GM18951 (cell line): ENCODE results near the gene GOLGA6B.
"Not testable (repeated sequence)": the region's sequence is repeated elsewhere in the genome, so short reads cannot be mapped to it uniquely, and the experiment has no call there.

Source experiments
- POLR2A ChIP-seq: IDR thresholded peaks from 4 replicates; pipeline ENCODE4 v1.6.1; 2011; ENCODE audit warnings: mild to moderate bottlenecking; ENCODE audit not compliant: insufficient read length, insufficient read depth; ENCODE audit errors: extremely low read depth
- in situ Hi-C: fragments of 300-500 bp; cut with MboI; formaldehyde crosslinking; loops from one replicate; pipeline ENCODE4 v1.12.0; 2022; ENCODE audit warnings: low sequenced_read_pairs, mixed read lengths, inconsistent platforms; ENCODE audit not compliant: unreplicated experiment

Gene GOLGA6B, protein sequence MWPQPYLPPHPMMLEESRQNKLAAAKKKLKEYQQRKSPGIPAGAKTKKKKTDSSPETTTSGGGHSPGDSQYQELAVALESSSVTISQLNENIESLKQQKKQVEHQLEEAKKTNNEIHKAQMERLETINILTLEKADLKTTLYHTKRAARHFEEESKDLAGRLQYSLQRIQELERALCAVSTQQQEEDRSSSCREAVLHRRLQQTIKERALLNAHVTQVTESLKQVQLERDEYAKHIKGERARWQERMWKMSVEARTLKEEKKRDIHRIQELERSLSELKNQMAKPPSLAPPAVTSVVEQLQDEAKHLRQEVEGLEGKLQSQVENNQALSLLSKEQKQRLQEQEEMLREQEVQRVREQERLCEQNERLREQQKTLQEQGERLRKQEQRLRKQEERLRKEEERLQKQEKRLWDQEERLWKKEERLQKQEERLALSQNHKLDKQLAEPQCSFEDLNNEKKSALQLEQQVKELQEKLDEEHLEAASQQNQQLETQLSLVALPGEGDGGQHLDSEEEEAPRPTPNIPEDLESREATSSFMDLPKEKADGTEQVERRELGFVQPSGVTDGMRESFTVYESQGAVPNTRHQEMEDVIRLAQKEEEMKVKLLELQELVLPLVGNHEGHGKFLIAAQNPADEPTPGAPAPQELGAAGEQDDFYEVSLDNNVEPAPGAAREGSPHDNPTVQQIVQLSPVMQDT

DNA sequence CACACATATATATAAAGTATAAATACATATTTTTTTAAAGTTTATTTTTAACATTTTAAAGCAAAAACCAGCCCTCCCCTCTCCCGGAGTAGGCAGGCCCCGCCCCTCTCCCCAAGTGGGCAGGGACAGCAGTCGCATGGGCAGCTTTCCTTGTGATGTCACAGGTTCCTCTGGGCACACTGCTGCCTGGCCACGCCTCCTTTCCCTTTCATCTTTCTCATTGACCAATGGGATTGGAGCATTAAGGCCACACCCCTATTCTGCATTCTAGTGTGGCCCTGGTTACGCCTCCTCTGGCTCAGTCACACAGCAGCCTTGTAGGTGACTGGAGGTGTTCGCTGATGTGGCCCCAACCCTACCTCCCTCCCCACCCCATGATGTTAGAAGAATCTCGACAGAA lies at the start of gene GOLGA6B:
GOLGA6B (plus strand) TSS at position 301 of the 400 bp plus-strand sequence; CDS start at position 342, 41 bp downstream.
- in situ Hi-C loops, result not testable (repeated sequence)

DNA sequence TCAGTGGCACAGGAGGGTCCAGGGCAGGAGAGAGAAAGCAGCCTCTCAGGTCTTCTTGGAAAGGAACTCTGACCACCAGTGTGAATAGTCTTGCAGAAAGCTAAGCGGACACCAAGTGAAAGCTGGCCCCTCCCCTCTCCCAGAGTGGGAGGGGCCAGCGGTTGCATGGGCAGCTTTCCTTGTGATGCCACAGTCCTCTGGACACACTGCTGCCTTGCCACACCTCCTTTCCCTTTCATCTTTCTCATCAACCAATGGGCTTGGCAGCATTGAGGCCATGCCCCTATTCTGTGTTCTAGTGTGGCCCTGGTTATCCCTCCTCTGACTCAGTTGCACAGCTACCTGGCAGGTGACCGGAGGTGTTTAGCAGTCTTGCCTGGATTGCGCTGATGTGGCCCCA lies 49.7 kb upstream of the GOLGA6B start:
- in situ Hi-C loops, result no loop called here

DNA sequence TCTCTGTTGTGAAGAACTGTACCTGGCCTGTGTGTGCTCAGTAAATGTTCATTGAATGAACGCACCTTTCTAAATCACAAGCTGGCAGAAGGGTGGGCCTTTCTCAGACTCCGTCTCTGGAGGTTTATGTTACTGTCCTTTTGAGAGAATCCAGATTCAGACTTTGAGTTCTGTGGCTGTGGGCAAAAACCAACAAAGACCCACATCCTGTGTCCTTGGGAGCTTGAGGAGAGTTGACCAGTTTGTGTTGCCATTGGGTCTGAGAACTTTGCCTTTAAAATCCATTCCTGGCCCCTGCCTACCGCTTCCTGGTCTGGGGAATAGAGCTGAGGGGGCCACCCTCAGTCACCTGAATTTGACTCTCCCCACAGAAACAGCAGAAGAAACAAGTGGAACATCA lies 46.4 kb upstream of the GOLGA6B start:
- in situ Hi-C loops, result not testable (repeated sequence)

More for the DNA sequence above, 49.7 kb upstream of the GOLGA6B start:
- no peak for TF ChIP-seq POLR2A

DNA sequence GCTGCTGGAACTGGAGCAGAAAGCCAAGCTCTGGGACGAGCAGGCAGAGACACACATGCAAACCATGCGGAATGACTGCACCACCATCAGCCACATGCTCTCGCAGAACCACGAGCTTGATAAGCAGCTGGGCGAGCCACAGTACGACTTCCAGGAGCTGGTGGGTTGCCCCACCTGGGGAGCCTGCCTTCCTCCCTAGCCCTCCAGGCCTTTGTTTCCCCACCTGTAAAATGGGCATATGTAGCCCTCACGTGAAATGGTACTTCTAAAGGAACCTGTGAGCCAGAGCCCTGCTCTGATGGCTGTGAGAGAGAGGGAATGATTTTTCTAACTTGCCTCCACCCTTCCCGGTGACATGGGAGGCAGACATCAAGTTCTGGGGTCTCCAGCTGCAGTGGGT lies 44.6 kb upstream of the GOLGA6B start:
- in situ Hi-C loops, result no loop called here

DNA sequence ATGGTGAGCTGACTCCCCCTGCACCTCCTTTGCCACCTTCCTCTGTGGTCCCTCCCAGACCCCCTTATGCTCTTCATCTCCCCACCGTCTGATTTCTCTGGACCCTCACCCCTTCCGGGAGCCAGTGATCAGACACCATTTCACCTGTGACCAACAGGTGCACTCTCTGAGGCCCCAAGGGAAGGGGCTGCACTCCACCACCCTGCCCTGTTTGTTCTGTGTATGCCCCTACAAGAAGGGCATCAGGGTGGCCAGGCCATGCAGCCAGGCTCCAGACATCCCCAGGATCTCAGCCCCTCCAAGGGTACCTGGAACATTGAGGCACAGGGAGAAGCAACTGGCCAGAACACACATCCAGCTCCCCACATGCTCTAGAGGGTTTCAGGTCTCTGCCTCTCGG lies 42.2 kb upstream of the GOLGA6B start:
- in situ Hi-C loops, result not testable (repeated sequence)

More for the DNA sequence above, 44.6 kb upstream of the GOLGA6B start:
- TF ChIP-seq POLR2A, result no peak

DNA sequence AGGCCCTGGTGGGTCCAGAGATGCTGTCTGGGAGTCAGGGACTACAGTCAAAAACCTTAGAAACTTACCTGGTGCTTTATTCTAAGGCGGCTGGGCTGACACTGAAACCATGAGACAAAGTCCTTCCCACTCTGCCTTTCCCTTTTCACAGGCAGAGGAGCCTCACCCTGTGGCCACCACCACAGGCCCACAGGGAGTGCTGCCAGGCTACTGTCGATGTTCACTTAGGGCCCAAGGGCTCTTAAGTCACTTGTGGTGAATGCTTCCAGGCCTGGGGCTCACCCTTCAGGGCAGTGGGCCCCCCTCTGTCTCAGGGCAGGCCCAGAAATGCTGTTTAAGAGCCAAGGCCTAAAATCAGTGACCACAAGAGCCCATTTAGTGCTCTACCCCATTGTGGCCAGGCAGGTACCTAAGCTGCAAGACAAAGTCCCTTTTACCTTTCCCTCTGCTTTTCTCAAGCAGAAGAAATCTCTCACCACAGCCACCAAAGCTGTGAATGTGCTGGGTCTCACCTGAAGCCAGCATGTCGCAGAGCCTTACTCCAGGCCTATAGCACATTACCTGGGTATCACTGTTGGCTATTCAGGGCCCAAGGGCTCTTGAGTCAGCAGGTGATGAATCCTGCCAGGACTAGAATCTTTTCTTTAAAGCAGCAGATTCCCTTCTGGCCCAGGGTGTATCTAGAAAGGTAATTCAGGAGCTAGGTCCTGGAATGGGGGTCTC lies 39.5 kb upstream of the GOLGA6B start:
- in situ Hi-C loops, result no loop called here
- no peak for TF ChIP-seq POLR2A

DNA sequence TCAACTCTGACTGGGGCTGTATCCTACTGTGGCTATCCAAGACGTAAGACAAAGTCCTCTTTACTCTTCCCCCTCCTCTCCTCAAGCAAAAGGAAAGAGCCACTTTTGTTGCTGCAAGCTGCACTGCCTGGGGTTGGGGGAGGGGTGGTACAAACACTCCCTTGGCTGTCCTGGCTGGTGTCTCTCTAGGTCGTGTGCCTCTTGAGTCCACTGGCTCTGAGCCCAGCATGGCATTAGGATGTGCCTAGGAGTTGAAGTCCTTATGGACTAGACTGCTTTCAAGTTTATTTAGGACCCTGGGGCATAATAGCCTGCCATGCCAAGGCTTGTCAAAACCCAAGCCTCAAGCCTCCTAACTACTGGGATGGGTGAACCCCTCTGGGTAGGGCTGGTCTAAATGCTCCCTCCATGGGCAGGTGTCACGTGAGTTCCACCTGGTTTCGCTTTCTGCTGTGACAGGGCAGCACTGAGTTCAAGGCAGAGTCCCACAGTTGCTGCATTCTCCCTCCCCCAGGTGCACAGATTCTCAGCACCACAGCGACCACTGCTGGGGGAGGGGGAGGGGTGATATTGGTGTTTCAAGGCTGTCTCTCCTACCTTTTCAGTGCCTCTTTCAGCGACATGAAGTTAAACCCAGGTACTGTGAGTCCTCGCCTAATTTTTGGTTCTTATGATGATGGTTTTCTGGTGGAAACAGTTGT lies 38.8 kb upstream of the GOLGA6B start:
- in situ Hi-C loops, result not testable (repeated sequence)

DNA sequence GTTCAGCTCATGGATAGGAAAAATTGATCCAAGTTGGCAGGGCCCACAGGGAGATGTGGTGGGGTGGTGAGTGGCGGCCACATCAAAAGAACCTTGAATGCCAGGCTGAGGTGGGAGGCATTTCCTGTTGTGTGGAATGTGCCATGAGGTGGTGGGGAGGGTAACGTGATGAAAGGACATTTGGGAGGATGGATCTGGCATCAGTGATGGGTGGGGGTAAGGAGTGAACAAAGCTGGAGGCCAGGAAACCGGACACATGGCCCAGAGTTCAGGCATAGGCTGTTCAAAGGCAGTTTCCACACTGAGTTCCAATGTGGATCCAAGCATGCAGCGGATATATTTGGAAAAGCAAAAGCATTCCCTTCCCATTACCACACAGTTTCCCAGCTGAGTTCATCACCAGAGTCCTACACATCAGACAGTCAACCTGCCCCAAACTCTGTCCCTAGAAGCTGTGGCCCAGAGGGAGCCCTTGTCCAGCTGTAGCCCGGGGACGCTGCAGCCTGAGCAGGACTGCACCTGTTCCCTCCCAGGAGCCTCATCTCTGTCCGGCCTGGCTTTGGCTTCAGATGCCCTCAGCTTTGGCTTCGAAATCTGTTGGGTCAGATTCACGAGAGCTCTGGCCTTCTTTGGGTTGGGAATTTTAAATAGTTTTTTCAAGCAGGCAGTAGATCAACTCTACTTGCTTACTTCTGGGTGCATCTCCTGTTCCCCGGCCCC lies 37.8 kb upstream of the GOLGA6B start:
- no peak for TF ChIP-seq POLR2A
- in situ Hi-C loops, result no loop called here

DNA sequence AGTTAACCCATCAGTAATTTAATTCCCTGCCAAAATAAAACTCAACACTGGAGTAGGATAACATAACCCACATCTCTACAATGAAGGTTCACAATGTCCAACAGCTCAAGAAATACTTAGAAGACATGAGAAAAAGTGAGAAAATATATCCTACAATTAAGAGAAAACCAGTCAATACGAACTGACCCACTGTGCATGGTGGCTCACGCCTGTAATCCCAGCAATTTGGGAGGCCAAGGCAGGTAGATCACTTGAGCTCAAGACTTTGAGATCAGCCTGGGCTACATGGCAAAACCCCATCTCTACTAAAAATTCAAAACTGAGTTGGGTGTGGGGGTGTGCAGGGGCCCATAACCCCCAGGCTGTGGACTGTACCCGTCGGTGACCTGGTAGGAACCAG lies 30.6 kb upstream of the GOLGA6B start:
- in situ Hi-C loops, result not testable (repeated sequence)

DNA sequence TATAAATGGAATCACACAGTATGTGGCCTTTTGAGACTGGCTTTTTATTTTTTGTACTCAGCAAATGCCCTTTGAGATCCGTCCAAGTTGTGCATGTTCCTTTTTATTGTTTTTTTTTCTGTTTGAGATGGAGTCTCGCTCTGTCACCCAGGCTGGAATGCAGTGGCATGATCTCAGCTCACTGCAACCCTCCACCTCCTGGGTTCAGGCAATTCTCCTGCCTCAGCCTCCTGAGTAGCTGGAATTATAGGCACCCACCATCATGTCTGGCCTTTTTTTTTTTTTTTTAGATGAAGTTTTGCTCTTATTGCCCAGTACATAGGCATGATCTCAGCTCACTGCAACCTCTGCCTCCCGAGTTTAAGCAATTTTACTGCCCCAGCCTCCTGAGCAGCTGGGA lies 28.3 kb upstream of the GOLGA6B start:
- in situ Hi-C loops, result not testable (repeated sequence)

DNA sequence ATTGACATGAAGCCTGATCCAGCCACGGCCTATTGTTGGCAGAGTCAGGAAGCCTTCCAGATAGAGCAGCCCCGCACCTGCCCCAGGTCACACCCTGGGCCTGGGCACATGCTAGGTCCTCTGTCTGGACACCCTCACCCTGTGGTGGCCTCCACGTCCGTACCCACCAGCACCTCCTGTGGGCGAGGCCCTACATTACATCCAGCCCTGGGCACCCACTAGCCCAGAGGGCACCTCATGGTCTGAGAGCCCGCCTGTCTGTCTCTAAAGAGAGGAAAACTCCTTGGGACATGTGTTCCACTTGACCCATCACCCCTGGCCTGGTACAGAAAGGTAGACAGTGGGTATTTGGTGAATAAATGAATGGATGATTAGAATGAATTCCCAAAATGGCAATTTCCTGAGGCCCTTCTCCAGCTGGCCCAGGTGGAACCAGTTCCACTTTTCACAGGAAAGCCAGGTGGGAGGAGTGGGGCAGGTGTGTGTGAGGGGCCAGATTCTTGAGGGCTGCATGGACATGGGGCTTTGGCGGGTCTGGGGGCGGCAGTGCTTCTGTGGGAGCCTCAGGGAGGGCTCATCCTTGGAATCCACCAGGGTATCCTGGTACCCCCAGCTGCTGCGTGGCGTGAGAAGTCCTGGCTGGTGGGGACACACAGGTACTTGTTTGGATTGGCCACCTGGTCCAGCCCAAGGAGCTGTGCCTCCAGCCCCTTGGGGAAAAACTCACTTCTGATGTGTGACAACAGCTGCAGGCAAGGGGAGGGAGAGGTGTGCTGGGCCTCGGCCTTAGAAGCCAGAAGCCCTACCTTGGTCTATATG lies 26.0 kb upstream of the GOLGA6B start:
- in situ Hi-C loops, result not testable (repeated sequence)

DNA sequence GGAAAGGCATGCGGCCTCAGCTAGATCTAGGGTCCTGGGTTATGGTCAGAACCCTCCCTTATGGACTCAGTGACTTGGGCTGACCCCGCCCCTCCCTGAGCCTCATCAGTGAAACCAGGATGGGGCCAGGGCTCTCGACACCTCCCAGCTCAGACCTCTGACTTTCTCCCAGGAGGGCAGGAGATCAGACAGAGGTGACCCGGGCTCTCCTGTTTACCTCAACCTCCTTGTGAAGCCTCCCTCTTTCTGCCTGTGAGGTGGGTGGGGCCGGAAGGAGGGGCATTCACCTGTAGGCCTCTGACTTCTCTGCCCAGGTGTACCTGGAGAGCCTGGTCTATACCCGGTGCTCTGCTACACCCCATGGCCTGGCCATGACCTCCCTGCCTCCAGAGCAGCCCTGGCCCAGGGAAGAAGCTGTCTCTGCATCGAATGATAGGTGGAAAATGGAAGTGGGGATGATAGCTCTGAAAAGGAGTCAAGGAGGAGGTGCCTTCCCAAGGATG lies 25.4 kb upstream of the GOLGA6B start:
- in situ Hi-C loops, result not testable (repeated sequence)

DNA sequence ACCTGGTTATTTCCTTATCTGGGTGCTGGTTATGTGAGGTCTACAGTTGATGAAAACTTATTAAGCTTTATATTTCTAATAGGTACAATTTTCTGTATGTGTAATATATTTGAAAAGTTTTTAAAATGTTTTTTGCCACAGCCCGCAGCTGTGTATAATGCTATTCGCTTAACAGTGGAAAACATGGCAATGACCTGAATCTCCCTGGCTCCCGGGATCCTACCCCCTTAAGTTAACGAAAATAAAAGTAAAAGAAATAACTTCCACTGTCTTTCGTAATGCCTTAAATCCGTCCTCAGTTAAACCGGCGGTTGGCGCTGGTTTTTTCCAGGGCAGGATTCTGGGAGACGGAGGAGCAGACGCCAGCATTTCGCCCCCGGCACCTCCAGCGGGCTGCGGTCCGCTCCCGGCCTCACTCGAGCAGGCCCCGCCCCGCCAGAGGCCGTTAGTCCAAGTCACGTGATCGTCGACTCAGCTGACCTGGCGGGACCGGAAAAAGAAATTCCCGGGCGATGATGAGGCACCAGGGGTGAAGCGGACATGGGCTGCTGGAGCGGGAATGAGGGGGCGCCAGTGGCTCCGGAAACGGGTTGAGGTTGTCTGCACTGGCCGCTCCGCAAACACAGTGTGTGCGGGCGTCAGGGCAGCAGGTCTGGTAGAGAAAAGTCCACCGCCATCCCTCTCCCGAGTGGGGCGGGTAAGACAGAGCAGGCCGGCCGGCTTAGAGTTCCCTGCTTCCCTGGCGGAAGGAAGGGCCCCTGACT lies 17.8 kb upstream of the GOLGA6B start:
- in situ Hi-C loops, result loop anchor here (10.0 kb wide), 1 partner anchor 1468 kb away; no protein-coding TSS in a partner anchor

DNA sequence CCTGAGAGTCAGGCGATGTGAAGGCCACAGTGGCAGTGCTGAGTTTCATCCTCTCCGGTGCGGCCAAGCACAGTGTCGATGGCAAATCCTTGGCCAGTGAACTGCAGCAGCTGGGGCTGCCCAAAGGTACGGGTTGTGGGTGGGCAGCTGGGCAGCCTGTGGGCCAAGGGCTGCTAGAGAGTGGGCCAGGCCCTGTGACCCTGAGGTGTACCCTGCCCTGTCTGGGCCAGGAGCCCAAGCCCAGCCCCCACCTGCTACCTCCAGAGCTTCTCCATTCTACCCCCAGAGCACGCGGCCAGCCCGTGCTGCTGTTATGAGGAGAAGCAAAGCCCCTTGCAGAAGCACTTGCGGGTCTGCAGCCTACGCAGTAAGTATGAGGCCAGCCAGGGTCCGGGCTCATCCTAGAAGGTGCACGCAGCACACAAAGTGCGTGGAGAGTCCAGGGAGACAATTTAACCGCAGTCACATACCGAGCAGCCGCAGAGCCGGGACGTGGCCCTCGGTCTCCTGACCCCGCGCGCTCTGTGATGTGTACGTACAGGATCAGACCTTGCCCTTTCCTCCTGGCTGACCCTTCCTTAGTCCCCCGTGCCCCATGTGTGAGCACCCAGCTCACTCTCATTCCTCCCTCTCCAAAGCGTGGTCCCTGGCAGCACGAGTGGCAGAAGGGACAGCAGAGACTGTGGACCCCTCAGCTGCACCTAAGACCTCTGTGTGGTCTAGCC lies 14.6 kb upstream of the GOLGA6B start:
- in situ Hi-C loops, result loop anchor here (10.0 kb wide), 1 partner anchor 1465 kb away; no protein-coding TSS in a partner anchor

DNA sequence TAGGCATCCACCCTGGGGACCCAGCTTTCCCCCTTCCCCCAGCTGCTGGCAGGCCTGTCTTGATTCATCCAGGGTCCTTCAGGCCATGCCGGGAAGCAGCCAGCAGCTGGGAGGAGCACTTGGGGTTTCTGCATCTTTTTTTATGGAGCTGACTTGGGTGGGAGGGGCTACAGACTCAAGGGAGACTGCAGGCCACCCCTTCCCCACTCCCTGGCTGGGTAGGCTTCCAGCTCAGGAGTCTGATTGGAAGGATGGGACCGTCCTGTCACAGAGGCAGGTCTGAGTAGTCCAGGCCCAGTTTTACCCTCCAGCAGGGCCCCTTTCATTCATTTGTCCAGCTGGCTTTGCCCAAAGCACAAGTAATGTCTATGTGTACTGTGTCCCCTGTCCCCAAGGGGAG lies 12.2 kb upstream of the GOLGA6B start:
- in situ Hi-C loops, result not testable (repeated sequence)

DNA sequence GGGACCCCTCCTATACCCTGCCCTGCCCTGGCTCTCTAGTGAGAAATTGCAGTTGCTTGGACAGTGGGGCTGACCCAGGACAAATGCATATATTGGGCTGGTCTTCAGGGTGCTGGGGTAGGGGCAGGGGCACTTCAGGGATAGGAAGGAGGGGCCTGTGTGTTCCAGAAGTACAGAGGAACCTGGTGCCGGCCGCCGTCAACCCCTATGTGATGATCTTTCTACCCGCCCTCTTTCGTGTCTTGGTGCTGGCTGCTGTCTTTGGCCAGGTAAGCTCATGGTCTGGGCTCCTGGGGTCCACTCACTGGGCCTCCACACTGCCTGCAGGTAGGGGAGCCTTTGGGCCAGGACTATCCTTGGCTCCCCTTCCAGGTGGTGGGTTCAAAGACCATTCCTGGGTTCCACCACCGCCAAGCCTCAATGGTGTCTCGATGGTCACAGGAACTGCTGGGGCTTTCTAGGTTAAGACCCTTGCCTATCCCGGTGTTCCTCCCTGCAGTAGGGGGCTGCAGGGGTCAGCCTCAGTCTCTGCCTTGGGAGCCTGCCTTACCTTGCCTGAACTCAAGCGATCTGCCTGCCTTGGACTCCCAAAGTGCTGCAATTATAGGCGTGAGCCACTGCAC lies 5.8 kb upstream of the GOLGA6B start:
- in situ Hi-C loops, result not testable (repeated sequence)
